Stimulated activated CD8-positive, alpha-beta memory T cell treated with anti-CD3 and anti-CD28 coated beads, Interleukin-12 subunit alpha, Interleukin-12 subunit beta, amount 100 ng/mL, for 24 hours (primary cell): ENCODE data around the gene MON1A.
"Not testable (repeated sequence)": the region's sequence is repeated elsewhere in the genome, so short reads cannot be mapped to it uniquely, and the experiment has no call there.

Source experiments
- DNase-seq: peaks from one replicate; pipeline ENCODE4 v3.0.0-alpha.2; 2020; ENCODE audit errors: extremely low read depth

Gene MON1A

GRCh38 chr3:49917806-49918590, 11.6 kb downstream of the MON1A start:
- DNase-seq = not testable (repeated sequence)

GRCh38 chr3:49916686-49917085, 12.9 kb downstream of the MON1A start:
- DNase-seq = no peak

GRCh38 chr3:49914906-49915305, 14.7 kb downstream of the MON1A start:
- no peak for DNase-seq

- DNase-seq = no peak
These were observed 16.7 kb downstream of the MON1A start for GRCh38 chr3:49912881-49913281.

- DNase-seq = no peak
These were observed 18.0 kb downstream of the MON1A start for GRCh38 chr3:49911611-49912010.

GRCh38 chr3:49911124-49911420, 18.5 kb downstream of the MON1A start:
- no peak for DNase-seq

- no peak for DNase-seq
These were observed 19.0 kb downstream of the MON1A start for GRCh38 chr3:49910409-49911123.

GRCh38 chr3:49908373-49909199, 21.0 kb downstream of the MON1A start:
- DNase-seq = no peak

- no peak for DNase-seq
These were observed 23.4 kb downstream of the MON1A start for GRCh38 chr3:49906073-49906743.

GRCh38 chr3:49904448-49904847, 25.2 kb downstream of the MON1A start:
- not testable (repeated sequence) for DNase-seq

GRCh38 chr3:49903451-49904424, 25.9 kb downstream of the MON1A start, which contains the start of gene MST1R:
MST1R (minus strand) TSS chr3:49903873; CDS start chr3:49903609, 264 bp downstream.
- DNase-seq = peak; percentile 63

GRCh38 chr3:49902511-49903345, 26.9 kb downstream of the MON1A start:
- DNase-seq = no peak

- no peak for DNase-seq
These were observed 28.0 kb downstream of the MON1A start for GRCh38 chr3:49901366-49902339.

- DNase-seq = no peak
These were observed 29.0 kb downstream of the MON1A start for GRCh38 chr3:49900491-49901153.

GRCh38 chr3:49899815-49900214, 29.8 kb downstream of the MON1A start:
- no peak for DNase-seq

- no peak for DNase-seq
These were observed 30.6 kb downstream of the MON1A start for GRCh38 chr3:49898991-49899390.

GRCh38 chr3:49896345-49896744, 33.3 kb downstream of the MON1A start:
- no peak for DNase-seq

GRCh38 chr3:49895791-49896190, 33.8 kb downstream of the MON1A start:
- no peak for DNase-seq
